Prostate gland (tissue), 2 donors: ENCODE data around the gene RPL3. TPM values are rescaled to one million over a fixed set of nuclear protein-coding genes. Genes with fewer than 3 reads are reported as not detected.
A peak's percentile ranks its signal among the peaks of the same experiment; 100 is the strongest.

Experiments used
- DNase-seq: peaks from one replicate; pipeline ENCODE4 v3.0.0-alpha.2; 2019; ENCODE audit warnings: low spot score
- H3K27ac ChIP-seq, 2 donors: fragments of 200-600 bp; sonication (generic); 2 replicates each; pipeline ENCODE4 v1.5.1; 2017 to 2019
- H3K27me3 ChIP-seq: fragments of 200-600 bp; sonication (generic); replicated peaks from 2 replicates; pipeline ENCODE4 v1.5.1; 2019; ENCODE audit not compliant: insufficient read depth
- H3K36me3 ChIP-seq, 2 donors: fragments of 200-600 bp; sonication (generic); 1 replicate in 1 of 2; 2 replicates in 1 of 2; pipeline versions ENCODE4 v1.5.1 to v1.8.1; 2017 to 2019
- H3K4me1 ChIP-seq: fragments of 200-600 bp; sonication (generic); replicated peaks from 2 replicates; pipeline ENCODE4 v1.5.1; 2019
- H3K4me3 ChIP-seq, 2 donors: fragments of 200-600 bp; sonication (generic); 2 replicates each; pipeline ENCODE4 v1.5.1; 2017 to 2019
- H3K9me3 ChIP-seq: fragments of 200-600 bp; sonication (generic); 2 replicates; pipeline ENCODE4 v1.5.1; 2017
- CTCF ChIP-seq, 4 experiments: fragments of 200-600 bp in 2 of 4; fragments of 450-650 bp in 2 of 4; sonication (generic) in 2 of 4; IDR thresholded peaks; 1 replicate in 3 of 4; 2 replicates in 1 of 4; pipeline ENCODE4 v1.5.1; 2016 to 2019; ENCODE audit warnings: antibody characterized with exemption in 4 of 4, mild to moderate bottlenecking in 2 of 4, moderate library complexity in 2 of 4
- POLR2A ChIP-seq: fragments of 450-650 bp; IDR thresholded peaks from one replicate; pipeline ENCODE4 v1.6.1; 2016; ENCODE audit warnings: antibody characterized with exemption, mild to moderate bottlenecking
- POLR2AphosphoS5 ChIP-seq: sonication (generic); formaldehyde crosslinking; IDR thresholded peaks from one replicate; pipeline ENCODE4 v1.6.1; 2017; ENCODE audit warnings: antibody characterized with exemption
- WGBS: methylation state at CpG from one replicate; pipeline ENCODE4 v1.1.5; 2018; 5-methylcytosine and 5-hydroxymethylcytosine counted together
- intact Hi-C: fragments of 100-400 bp; cut with DNase I; formaldehyde crosslinking; loops from one replicate; pipeline ENCODE4 v1.14.2; 2022
- total RNA-seq, 2 donors: library from RNA; depleted of rRNA; stranded (reverse); fragments of >200 nt; gene quantifications; one replicate each; pipeline ENCODE4 v1.1.0, GENCODE V29; 2016

Gene RPL3
- total RNA-seq, 2 donors from 2014 or later: 2,375 to 2,654 TPM

- H3K9me3 ChIP-seq: no peaks in the 10 kb centered on the region
- no peak for DNase-seq
- WGBS: 54% methylated on average over 14 of the region's 14 CpGs
- H3K27me3 ChIP-seq: no peaks in the 10 kb centered on the region
- peak overlapping the region; percentile 76 to 78 for H3K27ac ChIP-seq
- peak overlapping the region; percentile 78 to 83 for H3K4me3 ChIP-seq
- no peak for TF ChIP-seq CTCF (IDR thresholded peaks at IDR 0.05)
- TF ChIP-seq POLR2A: no peak
- TF ChIP-seq POLR2AphosphoS5: no peak
- H3K36me3 ChIP-seq: no peaks in the 10 kb centered on the region
- H3K4me1 ChIP-seq: no peaks in the 10 kb centered on the region
- intact Hi-C loops: no loop called here
Measured at GRCh38 chr22:39350757-39351688, 31.6 kb upstream of the RPL3 start.

GRCh38 chr22:39349967-39350726 lies 30.7 kb upstream of the RPL3 start, which contains the start of gene SYNGR1:
Gene SYNGR1 (plus strand): TSS chr22:39349991. CDS start chr22:39350011, 20 bp downstream.
- no peak for DNase-seq
- Histone ChIP-seq H3K4me1 (no peaks in the 10 kb centered on the region), H3K4me3 (peak within 1 kb of the TSS; percentile 78 to 83), H3K27me3 (no peaks in the 10 kb centered on the region), H3K9me3 (no peaks in the 10 kb centered on the region), H3K27ac (peak within 1 kb of the TSS; percentile 76 to 78), H3K36me3 (no peaks in the 10 kb centered on the region)
- TF ChIP-seq POLR2A (no peak), POLR2AphosphoS5 (no peak), CTCF (IDR thresholded peaks at IDR 0.05) (no peak)
- intact Hi-C loops: loop anchor here (10.0 kb wide), 1 partner anchor 175 kb away; the partner anchor contains the start of gene ATF4
- under 1% methylated on average over 39 of the region's 87 CpGs for WGBS

- Histone ChIP-seq H3K4me3 (peak overlapping the region; percentile 78 to 83), H3K9me3 (no peaks in the 10 kb centered on the region), H3K27ac (peak overlapping the region; percentile 56 to 78), H3K27me3 (no peaks in the 10 kb centered on the region), H3K36me3 (no peaks in the 10 kb centered on the region), H3K4me1 (no peaks in the 10 kb centered on the region)
- 2% methylated on average over 22 of the region's 57 CpGs for WGBS
- intact Hi-C loops: loop anchor here (10.0 kb wide), 1 partner anchor 175 kb away; the partner anchor contains the start of gene ATF4
- TF ChIP-seq POLR2AphosphoS5 (no peak), CTCF (IDR thresholded peaks at IDR 0.05) (no peak), POLR2A (no peak)
- no peak for DNase-seq
Measured at GRCh38 chr22:39349506-39349966, 30.1 kb upstream of the RPL3 start.

GRCh38 chr22:39348909-39349505 lies 29.6 kb upstream of the RPL3 start:
- TF ChIP-seq POLR2A: no peak
- no peak for TF ChIP-seq POLR2AphosphoS5
- no peak for TF ChIP-seq CTCF (IDR thresholded peaks at IDR 0.05)
- Histone ChIP-seq H3K4me1 (peaks cover under 1% of the 10 kb centered on the region), H3K9me3 (no peaks in the 10 kb centered on the region), H3K4me3 (peak overlapping the region; percentile 78 to 83), H3K27ac (peak overlapping the region; percentile 56 to 69), H3K36me3 (no peaks in the 10 kb centered on the region), H3K27me3 (no peaks in the 10 kb centered on the region)
- DNase-seq: no peak
- intact Hi-C loops: loop anchor here (10.0 kb wide), 1 partner anchor 176 kb away; the partner anchor contains the start of gene ATF4
- 11% methylated on average over 11 of the region's 11 CpGs for WGBS
